ENCODE measurements around the gene MIAT. TPM values are rescaled to one million over a fixed set of nuclear protein-coding genes. Genes with fewer than 3 reads are reported as not detected.

MIAT gene
- total and polyA plus RNA-seq, 2 of the 13 experiments (the other 11 are each of a cell fraction or from before 2014, with no cell fraction given), result 0.04 TPM; not detected in 1

- no peak overlapping the region for H3K27ac ChIP-seq (ENCODE audit: extremely low read length, insufficient read depth, low read length)
- FAIRE-seq (no peak), DNase-seq (ENCODE audit: low spot score) (no peak), ATAC-seq (no peak)
- WGBS (ENCODE audit: low lambda C conversion rate), result 9% methylated on average over 6 of the region's 6 CpGs
- H3K27me3 ChIP-seq (ENCODE audit: control insufficient read depth in 1 of 2, insufficient read depth in 2 of 2, low read length in 2 of 2), result peaks cover 20 to 85% of the 10 kb centered on the region in 2 experiments
- BruUV-seq (replicated peaks), result no TSS peak
- in situ Hi-C loops (cut with HindIII; ENCODE audit: extremely low pct_ligation_motif_present, low pct_unique_long_range_greater_than_20kb) (no loop called here), intact Hi-C loops (cut with micrococcal nuclease; ENCODE audit: unreplicated experiment) (no loop called here)
- ChIA-PET POLR2A (no interaction called here), CTCF (ENCODE audit: low intra/inter-chr PET ratio, low total read pairs) (no interaction called here)
- no peaks in the 10 kb centered on the region for H3K4me1 ChIP-seq (ENCODE audit: insufficient read depth, low read length)
- no peak overlapping the region for H3K9ac ChIP-seq (ENCODE audit: insufficient read depth, low read depth, low read length)
- no peak overlapping the region for H3K4me3 ChIP-seq (replicated peaks in 1 of 3; ENCODE audit: insufficient read depth in 1 of 3, low read depth in 2 of 3, low read length in 3 of 3)
- H3K9me3 ChIP-seq (ENCODE audit: low read length), result no peaks in the 10 kb centered on the region
- H4K20me1 ChIP-seq (ENCODE audit: insufficient read depth, low read length), result no peaks in the 10 kb centered on the region; the same call in 1 of the 2 replicates
- no peaks in the 10 kb centered on the region for H3K79me2 ChIP-seq (ENCODE audit: insufficient read depth, low read length)
- H3K4me2 ChIP-seq (ENCODE audit: low read depth, low read length), result no peak overlapping the region
- TF ChIP-seq ZNF569 (CRISPR knock-in tag; IDR thresholded peaks at IDR 0.05; ENCODE audit: borderline replicate concordance) (no peak), ZBTB1 (CRISPR knock-in tag; IDR thresholded peaks at IDR 0.05; ENCODE audit: borderline replicate concordance) (no peak), ZNF180 (CRISPR knock-in tag; IDR thresholded peaks at IDR 0.05; ENCODE audit: borderline replicate concordance, low read depth) (no peak), ZNF251 (CRISPR knock-in tag; IDR thresholded peaks at IDR 0.05) (no peak), RAD51 (IDR thresholded peaks at IDR 0.05; ENCODE audit: borderline replicate concordance) (no peak), KAT7 (CRISPR knock-in tag; IDR thresholded peaks at IDR 0.05; ENCODE audit: borderline replicate concordance) (no peak), EED (CRISPR knock-in tag; IDR thresholded peaks at IDR 0.05) (no peak), ARNTL (CRISPR knock-in tag; IDR thresholded peaks at IDR 0.05) (no peak), GABPA (IDR thresholded peaks at IDR 0.05; ENCODE audit: low read depth, low read length) (no peak), GABPA (CRISPR knock-in tag; IDR thresholded peaks at IDR 0.05; ENCODE audit: low read depth) (no peak), ZNF878 (CRISPR knock-in tag; IDR thresholded peaks at IDR 0.05) (no peak), CENPT (CRISPR knock-in tag; IDR thresholded peaks at IDR 0.05; ENCODE audit: low read depth) (no peak), JDP2 (CRISPR knock-in tag; IDR thresholded peaks at IDR 0.05; ENCODE audit: borderline replicate concordance) (no peak), ZNF724P (CRISPR knock-in tag; IDR thresholded peaks at IDR 0.05; ENCODE audit: borderline replicate concordance) (no peak), GMEB1 (CRISPR knock-in tag; IDR thresholded peaks at IDR 0.05; ENCODE audit: borderline replicate concordance) (no peak), ZNF670 (CRISPR knock-in tag; IDR thresholded peaks at IDR 0.05; ENCODE audit: borderline replicate concordance) (no peak), CBX2 (IDR thresholded peaks at IDR 0.05; ENCODE audit: low read depth, low read length) (no peak), CBX2 (CRISPR knock-in tag; IDR thresholded peaks at IDR 0.05; ENCODE audit: low read depth) (no peak), ZNF580 (CRISPR knock-in tag; IDR thresholded peaks at IDR 0.05; ENCODE audit: borderline replicate concordance, low read depth) (no peak)
- no peaks in the 10 kb centered on the region for H3K36me3 ChIP-seq (replicated peaks in 1 of 2; ENCODE audit: control insufficient read depth in 1 of 2, insufficient read depth in 2 of 2, low read length in 2 of 2)
- H2AFZ ChIP-seq (ENCODE audit: low read length), result no peak overlapping the region
Measured at GRCh38 chr22:26650722-26651421, 6.5 kb upstream of the MIAT start.
